OCI-LY7 (cell line): ENCODE data around the gene NPHP3.

Source experiments
- EZH2phosphoT487 ChIP-seq: fragments of 200-600 bp; sonication (generic); IDR thresholded peaks from 2 replicates; pipeline ENCODE4 v1.6.1; 2018; ENCODE audit warnings: low read depth, borderline replicate concordance, mild to moderate bottlenecking, mixed run types, antibody characterized with exemption, low read length, moderate library complexity, mixed read lengths
- TF ChIP-seq, protein P1 (sequence below): fragments of 200-600 bp; sonication (generic); conservative IDR thresholded peaks from 2 replicates; pipeline ENCODE4 v1.5.1; 2014; ENCODE audit warnings: mild to moderate bottlenecking, antibody characterized with exemption, low read length, moderate library complexity, mixed read lengths

DNA sequence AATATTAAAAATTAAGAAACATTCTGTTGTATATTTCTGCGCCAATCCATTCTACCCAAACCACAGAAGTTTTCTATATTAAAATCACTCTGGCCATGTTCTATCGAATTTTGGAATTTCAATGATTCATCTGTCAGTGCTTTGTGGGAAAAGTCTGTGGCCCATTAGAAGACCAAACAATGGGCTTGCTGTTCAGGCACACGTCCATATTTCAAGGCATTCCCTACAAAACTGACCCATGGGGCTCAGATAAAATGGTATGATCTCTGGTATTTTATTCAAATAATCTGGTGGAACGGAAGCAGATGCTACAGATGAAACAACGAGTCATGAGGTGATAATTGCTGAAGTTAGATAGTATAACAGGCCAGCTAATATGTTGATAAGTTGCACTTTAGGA is 12.4 kb downstream of the NPHP3 start:
- TF ChIP-seq EZH2phosphoT487: no peak
- TF ChIP-seq, protein P1, sequence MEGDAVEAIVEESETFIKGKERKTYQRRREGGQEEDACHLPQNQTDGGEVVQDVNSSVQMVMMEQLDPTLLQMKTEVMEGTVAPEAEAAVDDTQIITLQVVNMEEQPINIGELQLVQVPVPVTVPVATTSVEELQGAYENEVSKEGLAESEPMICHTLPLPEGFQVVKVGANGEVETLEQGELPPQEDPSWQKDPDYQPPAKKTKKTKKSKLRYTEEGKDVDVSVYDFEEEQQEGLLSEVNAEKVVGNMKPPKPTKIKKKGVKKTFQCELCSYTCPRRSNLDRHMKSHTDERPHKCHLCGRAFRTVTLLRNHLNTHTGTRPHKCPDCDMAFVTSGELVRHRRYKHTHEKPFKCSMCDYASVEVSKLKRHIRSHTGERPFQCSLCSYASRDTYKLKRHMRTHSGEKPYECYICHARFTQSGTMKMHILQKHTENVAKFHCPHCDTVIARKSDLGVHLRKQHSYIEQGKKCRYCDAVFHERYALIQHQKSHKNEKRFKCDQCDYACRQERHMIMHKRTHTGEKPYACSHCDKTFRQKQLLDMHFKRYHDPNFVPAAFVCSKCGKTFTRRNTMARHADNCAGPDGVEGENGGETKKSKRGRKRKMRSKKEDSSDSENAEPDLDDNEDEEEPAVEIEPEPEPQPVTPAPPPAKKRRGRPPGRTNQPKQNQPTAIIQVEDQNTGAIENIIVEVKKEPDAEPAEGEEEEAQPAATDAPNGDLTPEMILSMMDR: no peak
